ENCODE results near the gene PNPLA7.
A peak's percentile ranks its signal among the peaks of the same experiment; 100 is the strongest.

Gene PNPLA7

DNA sequence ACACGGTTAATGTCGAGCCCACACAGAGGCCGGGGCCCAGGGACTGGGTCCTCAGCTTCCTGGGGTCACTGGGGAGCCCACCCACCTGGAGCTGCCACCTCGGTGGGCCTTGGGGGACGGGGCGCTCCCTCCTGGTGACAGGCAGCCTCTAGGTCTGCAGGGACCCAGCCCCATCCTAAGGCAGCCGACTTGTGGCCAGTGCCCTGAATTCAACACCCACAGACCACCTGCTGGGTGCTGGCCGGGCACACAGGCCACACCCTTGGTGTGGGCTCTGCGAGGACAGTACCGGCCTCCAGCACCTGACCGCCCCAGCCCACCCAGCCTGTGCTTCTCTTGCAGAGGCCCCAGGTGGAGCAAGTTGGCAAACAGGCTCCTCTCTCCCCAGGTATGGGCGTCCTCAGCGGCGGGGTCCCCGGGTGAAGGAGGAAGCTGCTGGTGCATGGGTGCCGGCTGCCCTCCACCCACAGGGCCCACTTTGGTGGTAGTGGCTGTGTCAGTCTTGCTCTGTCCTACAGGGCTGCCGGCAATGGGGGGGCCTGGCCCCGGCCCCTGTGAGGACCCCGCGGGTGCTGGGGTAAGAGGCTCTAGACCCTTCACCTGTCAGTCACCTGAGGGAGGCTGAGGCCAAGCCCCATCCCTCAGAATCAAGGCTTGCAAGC, 117.4 kb downstream of the PNPLA7 start:
- no peak for DNase-seq

DNA sequence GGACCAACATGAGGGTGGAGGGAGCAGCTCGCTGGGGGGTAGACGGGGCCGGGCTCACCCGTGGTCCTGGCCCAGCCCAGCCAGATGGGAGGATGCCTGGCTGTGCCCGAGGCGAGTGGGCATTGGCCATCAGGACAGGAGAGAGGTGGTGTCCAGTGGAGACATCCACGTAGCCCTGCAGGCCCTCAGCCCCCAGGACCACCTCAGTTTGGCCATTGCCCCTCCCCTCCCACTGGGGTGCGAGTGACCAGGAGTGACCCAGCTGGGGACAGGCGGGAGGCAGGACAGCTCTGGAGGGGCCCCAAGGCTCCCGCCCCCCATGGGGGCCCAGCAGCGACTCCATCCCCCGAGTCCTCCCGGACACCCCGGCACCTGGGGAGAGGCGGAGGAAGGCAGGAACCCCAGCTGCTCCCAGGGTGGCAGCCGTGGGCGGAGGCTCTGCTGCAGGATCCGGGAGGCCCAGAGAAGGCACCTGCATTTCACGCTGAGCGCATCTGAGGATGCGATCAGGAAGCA, 118.7 kb downstream of the PNPLA7 start:
- DNase-seq = no peak

DNA sequence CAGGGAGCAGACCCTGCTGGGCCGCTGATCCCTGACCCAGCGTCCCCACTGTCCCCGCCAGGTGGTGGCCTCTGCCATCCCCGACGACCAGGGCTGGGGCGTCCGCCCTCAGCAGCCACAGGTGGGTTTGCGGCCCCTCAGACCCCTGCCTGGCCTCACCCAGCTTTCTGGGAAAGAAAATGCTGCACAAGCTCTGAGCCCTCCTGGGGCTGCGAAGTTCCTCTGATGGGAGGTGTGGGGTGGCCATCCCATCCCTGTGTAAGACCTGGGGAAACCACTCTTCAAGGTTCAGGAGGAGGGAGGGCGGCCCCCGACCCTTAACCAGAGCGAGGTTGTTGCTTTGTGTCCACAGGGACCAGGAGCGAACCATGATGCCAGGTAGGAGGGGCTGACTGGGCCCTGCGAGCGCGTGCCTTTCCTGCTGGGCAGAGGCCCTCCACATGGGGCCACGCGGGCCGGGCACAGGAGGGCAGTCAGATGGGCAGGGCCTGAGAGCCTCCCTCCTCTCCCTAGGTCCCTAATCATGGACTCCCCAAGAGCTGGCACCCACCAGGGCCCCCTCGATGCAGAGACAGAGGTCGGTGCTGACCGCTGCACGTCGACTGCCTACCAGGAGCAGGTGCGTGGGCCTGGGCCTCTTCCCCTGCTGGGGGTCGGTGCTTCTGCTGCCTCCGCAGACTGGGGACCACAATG, 119.3 kb downstream of the PNPLA7 start:
- no peak for DNase-seq

DNA sequence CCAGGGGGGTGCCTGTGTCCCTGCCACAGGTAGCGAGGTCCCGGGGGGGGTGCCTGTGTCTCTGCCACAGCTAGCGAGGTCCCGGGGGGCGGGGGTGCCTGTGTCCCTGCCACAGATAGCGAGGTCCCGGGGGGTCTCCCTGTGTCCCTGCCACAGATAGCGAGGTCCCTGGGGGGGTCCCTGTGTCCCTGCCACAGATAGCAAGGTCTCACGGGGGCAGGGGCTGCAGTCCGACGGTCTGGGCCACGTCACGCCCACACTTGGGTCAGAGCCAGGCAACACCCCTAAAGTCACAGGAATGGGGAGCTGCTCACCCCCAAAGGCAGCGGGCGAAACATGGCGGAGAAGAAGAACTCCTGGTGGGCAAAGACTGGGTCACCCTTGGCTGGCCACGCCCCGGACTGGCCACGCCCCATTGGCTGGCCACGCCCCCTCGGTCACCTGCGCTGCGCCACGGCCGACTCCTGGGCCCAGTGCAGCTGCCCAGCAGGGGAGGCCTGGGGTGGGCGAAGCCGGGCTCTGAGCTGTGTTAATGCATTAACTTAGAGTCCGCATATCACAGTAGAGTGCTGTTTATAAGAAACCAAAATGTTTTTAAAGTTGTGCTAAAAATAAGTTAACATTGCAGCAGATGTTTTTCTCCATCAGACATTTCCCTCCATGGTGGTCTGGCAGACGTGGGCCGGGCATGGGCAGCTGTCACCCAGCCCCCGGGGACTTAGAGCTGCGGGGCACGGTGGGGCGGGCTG, 120.1 kb downstream of the PNPLA7 start:
- no peak for DNase-seq

DNA sequence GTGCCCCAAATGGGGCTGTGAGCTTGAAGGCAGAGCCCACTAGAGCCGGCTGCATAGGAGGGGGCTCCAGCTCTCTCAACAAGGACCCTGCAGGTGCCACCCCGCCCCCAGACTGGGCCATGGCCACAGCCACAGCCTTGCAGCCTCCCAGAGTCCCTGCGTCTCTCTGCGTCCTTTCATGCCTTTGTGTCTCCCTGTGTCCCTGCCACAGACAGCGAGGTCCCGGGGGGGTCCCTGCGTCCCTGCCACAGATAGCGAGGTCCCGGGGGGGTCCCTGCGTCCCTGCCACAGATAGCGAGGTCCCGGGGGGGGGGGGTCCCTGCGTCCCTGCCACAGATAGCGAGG, 120.7 kb downstream of the PNPLA7 start:
- no peak for DNase-seq

DNA sequence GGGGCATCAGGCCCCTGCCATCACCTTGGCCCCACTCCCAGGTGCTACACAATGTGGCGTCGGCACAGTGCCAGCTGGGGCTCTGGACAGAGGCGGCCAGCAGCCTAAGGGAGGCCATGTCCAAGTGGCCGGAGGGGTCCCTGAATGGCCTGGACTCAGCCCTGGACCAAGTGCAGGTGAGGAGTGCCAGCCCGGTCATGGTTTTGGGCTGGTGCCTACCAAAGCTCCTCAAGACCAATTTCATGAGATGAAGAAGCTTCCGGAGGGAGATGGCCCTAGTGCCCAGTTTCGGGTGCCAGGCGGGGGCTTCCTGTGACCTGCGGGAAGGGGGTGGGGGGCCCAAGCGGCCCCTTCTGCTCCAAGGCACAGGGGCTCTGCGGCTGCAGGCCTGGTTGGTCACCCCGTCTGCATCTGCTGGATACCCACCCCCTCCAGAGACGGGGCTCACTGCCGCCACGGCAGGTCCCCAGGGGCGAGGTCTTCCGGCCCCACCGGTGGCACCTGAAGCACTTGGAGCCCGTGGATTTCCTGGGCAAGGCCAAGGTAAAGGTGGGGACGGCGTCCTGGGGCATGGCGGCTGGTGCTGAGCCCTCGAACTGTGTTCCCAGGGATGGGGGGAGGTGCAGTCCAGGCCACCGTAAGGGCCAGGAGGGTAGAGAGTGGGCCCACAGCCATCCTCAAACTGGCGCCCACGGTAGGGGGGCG, 121.2 kb downstream of the PNPLA7 start:
- no peak for DNase-seq

DNA sequence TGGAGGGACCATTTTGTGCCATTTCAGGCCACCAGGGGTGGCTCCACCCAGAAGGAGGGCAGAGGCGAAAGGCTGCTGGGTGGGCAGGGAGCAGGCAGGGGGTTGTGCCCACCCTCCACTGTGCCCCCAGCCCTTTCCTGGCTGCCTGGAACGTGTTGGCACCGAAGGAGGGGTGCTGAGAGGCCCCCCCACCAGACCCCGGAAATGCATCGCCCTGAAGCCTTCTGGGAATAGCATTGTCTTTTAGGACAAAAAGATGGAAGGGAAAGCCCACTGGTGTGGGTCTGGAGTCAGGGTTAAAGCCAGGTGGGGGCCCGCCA, 121.9 kb downstream of the PNPLA7 start:
- DNase-seq = no peak

DNA sequence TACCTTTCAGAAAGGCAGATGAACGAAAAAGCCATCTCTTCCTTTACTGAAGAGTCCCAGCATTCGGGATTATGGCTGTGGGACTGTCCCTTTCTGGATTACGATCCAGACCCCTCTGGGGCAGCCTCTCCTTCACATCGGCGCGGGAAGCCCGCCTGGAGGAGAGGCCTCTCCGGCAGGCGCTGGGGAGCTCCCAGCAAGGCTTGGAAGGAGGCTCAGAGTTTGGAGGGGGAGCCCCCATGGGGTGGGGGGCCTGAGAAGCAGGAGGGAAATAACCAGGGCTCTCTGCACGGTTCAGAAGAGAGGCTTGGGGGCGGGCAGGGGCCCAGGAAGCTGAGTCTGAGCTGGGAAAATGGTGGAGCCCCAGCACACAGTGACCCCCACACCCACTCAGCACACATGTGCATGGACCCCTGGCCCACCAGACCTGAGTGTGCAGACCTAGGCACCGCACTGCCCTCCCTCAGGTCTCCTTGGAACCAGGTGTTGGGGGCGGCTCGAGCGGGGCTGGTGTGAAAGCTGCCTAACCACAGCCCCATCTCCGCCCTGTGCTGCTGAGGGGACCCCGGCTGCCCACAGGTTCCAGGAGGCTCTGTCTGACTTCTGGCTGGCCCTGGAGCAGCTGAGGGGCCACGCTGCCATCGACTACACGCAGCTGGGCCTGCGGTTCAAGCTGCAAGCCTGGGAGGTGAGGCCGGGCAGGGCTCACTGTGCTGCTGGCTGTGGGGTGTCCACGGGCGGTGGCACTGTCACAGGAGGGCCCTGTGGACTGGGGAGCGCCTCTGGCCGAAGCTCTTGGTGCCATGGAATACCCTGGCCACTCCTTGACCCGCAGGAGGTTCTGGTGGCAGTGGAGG, 122.5 kb downstream of the PNPLA7 start:
- no peak for DNase-seq

DNA sequence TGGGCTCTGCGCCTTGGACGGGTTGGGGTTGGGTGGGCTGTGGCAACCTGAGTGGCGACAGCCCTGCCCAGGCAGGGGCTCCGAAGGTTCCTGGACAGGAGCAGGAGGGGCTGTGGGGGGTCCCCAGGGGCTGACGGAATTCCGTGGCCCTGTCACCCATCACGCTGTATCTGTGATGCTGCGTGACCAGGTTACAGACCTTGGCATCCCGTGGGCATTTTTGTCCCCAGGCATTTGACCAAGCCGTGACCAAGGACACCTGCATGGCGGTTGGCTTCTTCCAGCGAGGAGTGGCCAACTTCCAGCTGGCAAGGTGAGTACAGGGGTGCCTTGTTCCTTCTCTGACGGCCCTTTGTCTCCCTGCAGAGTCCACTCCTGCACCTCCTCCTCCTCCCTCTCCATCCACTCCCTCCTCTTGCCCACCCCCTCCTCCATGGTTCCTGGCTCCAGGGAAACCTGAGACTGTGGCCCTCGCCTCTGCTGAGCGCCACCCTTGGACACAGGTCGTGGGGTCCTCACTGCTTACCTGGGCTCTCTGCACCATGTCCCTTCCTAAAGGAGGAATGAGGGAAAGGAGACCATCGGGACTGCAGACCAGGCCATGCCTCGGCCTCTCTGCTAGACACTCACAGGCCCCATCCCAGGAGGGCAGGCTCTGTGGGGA, 124.1 kb downstream of the PNPLA7 start:
- no peak for DNase-seq

DNA sequence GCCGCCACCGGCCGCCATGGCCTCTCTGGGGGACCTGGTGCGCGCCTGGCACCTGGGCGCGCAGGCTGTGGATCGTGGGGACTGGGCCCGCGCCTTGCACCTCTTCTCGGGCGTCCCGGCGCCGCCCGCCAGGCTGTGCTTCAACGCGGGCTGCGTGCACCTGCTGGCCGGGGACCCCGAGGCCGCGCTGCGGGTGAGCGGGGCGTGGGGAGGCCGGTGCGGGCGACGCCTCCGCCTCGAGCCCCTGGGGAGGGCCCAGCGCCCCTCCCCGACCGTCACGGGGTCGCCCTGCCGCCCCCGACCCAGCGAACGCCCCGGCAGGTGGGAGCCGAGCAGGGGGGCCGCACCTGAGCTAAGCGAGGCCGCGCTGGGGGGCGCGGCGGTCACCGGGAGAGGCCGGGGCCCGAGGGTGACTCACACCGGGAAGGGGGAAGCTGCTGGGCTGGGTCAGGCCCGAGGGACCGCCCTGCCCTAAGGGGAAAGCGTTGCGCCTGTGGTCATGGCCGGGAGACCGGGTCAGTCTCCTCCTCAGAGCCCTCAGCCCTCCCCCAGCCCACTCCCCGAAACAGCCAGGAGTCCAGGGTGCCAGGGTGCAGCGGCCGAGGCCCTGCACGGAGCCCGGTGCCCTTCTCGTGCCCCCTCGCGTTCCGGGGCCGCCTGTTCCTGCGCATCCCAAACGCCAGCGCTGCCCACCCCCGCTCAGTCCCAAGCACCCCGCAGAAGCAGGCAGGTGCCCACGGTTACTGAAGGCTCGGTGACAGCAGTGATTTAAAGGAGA, 126.5 kb downstream of the PNPLA7 start:
- DNase-seq = no peak

DNA sequence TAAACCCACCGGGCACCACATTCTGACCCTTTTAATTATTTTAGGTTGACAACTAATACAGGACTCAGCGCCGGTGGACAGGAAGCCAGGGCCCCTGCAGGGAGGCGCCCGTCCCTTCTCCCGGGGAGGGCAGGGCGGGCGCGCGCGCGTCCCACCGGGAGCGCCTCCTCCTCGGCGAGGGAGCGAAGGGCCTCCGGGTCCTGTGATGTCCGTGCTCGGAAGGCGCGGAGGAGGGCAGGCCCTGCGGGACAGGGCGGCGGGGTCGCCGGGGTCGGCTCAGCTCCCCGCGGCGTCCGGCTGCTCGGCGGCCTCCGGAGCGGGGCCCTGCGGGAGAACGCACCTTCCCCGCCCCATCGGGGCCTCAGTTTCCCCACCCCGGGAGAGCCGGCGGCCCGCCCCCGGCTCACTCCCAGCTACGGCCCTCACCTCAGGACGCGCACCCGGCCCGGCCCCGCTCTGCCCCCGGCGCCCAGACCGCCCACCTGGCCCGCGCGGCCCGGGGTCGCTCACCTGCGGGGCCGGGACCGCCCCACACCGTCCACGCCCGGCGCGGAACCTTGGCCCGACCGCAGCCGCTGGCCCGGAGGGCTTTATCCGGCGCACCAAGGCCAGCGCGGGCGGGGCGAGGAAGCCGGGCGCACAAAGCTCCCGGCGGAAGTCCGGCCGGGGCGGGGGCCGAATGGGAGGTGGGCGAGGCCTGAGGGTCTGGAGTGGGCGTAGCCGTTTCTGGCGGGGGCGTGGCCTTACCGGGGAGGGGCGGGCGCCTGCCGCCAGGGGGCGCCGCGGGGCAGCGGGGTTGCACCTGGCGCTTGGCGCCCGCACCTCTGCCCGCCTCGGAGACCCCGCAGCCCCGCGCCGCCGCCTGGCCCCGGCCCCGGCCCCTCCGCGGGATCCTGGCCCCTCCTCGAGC, 127.3 kb downstream of the PNPLA7 start, which contains the start of the genes EXD3 and NOXA1:
EXD3 (minus strand) TSS at position 559 of the 910 bp plus-strand sequence. CDS start 27,805 bp downstream, outside the sequence.
NOXA1 (plus strand) TSS at position 790 of the 910 bp plus-strand sequence. CDS start 137 bp downstream, outside the sequence.
- DNase-seq = peak; percentile 83 to 98

DNA sequence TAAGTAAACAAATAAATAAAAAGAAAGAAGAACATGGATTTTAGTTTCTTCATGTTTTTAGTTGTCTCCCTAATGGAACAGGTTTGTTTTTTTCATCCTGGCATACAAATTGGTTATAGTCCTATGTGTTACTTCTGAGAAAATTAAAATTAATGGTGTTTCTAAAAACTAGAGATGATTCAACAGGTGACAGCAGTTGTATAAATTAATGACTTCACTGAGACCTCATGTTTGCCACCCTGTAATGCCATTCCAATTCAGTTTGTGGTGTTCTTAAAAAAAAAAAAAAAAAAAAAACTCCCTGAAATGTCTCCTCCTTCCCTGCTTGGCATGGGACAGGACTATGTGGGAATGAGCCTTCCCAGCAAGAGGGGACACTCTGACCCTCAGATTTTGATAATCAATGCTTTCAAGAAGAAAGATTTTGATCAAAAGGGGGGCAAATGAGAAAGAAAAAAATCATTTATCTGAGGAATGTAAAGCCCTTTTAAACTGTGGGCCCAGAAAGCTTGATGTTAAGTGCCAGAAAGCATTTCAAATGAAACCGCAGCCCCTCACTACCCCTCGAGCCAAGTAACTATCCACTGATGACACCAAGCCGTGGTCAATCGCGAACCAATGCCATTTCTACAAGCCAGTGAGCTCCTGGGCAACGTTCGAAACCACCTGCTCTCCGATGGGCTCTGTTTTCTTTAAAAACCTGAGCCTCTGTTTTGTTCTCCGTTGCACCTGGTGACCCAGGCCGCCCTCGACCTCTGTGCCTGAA, 128.2 kb downstream of the PNPLA7 start:
- no peak for DNase-seq

DNA sequence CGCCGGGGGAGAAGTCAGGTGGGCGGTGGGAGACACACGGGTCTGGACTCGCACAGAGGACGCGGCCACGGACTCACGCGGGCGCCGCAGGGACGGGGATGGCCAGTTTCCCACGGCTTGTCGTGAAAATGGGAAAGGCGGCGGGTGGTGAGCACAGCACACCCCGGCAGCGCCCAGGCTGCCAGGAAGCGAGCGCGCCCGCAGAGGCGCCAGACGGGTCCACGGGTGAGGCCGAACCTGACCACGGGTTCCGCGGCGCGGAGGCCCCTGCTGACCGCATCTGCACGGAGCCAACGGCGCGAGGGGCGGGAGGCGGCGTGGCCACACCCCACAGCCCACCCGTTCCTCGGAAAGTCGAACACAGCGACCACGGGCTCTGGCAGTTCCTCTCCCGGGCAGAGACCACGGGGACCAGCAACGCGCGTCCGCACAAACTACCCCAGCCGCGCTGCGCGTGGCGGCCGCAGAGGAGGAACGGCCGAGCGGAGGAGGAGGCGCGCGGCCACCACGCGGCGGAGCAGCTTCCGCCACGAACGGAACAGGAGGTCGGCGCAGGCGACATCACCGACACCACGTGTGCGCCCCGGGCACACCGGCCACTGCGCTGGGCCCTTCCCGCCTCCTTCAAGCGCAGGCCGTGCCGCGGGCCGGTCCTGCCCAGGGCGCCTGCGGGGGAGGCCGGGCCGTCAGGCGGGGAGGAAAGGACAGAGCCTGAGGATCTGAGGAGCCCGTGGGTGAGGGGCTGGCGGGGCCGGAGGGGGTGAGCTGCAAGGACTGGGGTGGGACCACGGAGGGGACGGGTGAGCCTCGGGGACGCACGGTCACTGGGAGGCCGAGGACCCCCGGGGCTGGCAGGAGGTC, 132.8 kb downstream of the PNPLA7 start:
- DNase-seq = no peak

DNA sequence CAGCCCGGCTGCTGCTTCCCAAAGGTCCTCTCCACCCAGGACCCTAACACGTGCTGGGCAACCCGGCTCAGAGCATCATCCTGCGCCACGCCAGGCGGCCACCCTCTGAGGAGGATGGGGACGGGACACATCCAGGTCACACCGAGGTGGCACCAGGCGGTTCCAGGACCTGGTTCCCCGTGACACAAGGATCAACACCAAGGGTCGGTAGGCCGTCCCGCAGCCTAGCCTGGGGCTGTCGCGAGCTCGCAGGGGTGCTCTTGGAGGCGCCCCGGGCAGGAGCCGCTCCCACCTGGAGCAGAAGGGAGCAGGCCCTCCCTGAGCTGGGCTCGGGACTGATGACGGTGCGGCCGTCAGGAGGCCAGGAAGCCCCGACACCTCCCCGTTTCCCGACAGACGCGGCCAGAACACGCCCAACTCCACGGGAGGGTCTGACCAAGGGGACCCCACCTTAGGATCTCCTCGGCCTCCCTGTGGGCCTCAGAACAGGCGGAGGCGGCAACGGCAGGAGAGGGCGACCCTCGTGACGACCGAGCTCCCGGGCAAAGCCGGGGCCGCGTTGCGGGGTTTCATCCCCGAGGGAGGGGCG, 133.5 kb downstream of the PNPLA7 start:
- no peak for DNase-seq

DNA sequence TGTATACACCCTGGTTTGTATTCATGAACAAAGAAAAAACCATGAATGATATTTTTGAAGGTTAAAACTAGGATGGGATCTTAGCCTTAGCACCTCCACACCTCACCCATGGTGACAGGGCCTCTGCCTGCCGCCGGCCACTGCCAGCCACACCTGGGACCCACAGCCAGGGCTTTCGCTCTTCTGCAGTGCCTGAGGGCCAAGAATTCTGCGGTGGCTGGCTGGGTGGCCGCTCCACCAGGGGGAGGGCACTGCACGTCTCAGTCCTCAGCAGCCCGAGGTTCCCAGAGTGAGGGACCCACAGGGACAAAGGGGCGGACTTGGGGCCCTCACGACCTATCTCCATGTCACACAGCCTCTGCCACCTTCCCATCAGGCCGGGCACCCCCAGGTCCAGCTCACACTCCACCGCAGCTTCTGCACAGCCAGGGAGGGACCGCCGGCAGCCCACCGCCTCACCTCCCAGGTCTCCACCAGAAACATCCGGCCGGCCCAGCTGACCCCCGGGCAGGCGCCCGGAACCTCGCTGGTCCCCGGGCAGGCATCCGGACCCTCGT, 134.1 kb downstream of the PNPLA7 start:
- DNase-seq = no peak

DNA sequence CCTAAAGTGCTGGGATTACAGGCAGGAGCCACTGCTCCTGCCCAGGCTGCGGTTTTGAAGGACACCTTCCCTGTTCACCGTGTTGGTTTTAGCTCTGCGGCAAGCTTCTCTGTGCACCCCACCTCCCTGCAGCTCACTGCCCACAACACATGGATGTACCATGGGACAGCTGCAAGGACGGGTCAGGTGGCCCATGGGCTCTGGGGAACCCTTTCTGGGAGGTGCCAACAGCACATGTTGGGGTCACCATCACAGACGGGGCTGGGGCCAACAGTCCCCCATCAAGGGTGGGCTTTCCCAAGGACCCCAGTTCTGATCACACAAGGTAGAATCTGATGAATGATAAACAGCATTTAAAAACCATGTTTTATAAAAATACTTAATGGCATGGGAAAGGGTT, 134.8 kb downstream of the PNPLA7 start:
- no peak for DNase-seq

DNA sequence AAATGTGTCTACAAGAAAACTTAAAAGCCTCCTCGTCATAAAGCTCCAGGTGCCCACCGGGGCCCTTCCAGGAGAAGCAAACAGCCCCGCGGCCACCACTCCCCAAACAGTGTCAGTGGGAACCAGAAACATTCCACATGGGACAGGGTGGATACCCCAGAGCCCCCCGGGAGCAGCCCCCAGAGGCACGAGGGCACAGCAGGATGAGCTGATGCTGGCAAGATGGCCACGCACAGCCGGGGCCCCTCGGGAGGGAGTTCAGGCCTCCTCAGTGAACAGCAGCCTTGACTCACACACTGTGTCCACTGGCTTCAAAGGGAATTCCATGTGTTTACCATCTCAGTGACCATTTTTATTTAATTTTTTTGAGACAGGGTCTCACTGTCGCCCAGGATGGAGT, 137.8 kb downstream of the PNPLA7 start:
- DNase-seq = no peak
